Measurements from ENCODE around the gene SH3PXD2A.

SH3PXD2A gene

DNA sequence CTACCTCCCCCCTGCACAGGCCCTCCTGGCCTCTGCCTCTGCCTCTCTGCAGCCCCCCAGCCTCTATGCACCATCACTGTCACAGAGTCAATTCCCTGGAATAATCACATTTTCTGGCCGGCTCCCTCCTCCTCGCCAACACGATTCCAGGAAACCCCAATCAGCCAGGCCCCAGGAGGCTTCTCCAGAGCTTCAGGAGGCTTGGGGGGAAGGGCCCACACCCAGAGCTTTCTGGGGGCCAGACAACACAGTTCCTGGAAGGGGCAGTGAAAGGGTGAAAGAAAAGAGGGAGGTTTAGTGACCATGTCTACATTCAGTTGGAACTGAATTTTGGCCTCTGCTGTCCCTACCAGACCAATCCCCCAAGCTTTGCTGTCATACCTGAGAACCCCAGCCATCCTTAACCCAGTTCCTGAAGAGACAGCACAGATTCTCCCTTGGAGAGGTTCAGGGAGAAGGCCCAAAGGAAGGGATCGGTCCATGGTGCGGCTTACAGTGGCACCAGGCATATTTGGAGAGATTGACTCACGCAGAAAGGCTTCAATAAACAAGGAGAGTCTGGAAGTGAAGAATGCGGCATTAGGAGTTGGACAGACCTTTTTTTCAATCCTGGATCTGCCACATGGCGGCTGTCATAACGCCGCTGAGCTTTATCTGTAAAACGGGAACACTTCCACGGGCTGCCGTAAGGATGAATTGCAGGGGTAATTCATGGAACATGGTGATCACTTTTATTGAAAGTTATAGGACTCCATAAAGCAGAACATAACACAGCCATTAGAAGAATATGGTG, 272.8 kb downstream of the SH3PXD2A start:
- DNase-seq (ENCODE audit: low read depth in 2 of 2): no peak

DNA sequence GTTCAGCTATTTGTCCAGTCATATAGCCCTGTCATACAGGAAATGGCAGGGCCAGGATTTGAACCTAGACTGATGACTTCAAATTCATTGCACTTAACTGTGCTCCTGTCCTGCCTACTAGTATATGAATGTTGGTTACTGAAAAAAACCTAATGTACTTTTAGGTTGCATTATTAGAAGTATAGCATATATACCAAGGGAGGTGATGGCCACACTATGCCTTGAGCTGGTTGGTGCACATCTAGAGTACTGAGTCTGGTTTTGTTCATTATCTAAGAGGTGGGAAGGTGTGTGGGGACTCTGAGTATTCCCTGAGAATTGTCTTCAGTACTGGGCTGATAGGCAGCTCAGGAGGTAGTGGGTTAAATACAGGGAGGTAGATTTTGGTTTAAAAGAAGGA, 273.9 kb downstream of the SH3PXD2A start:
- no peak for DNase-seq (ENCODE audit: low read depth in 2 of 2)

DNA sequence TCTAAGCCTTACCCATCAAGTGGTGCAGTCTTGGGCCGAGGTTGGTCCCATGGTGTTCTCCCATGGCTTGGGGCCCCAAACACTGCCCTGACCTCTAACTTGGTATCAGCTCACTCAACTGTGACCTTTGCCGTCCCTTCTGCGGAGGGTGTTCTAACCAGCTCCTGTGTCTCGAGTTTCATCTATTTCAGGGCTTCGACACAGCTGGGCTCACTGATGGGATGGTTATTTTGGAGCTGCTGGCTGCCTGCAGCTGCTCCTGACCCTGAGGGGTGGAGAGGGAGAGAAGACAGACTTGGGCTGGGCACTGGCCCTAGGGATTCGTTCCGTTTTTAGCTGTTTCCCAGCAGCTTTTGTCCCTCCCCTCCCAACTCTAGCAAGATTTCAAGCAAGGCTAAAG, 274.9 kb downstream of the SH3PXD2A start:
- DNase-seq (ENCODE audit: low read depth in 2 of 2): no peak

DNA sequence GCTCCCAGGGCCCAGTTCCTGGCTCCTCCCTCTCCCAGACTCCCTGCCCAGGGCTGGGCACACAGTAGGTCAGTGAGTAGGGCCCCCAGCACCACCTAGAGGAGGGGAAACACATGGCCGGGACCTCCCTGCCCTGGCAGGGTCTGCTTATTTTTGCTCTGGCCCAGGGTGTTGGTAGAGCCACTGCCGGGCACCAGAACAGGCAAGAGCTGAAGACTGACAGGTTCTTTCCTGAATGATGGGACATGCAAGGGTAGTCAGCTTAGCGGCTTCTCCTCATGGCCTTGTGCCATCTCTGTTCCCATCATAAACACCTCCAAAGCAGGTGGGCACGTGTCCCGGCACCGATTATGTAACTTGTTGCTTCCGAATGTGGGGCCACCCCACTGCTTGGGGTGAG, 275.4 kb downstream of the SH3PXD2A start:
- no peak for DNase-seq (ENCODE audit: low read depth in 2 of 2)

DNA sequence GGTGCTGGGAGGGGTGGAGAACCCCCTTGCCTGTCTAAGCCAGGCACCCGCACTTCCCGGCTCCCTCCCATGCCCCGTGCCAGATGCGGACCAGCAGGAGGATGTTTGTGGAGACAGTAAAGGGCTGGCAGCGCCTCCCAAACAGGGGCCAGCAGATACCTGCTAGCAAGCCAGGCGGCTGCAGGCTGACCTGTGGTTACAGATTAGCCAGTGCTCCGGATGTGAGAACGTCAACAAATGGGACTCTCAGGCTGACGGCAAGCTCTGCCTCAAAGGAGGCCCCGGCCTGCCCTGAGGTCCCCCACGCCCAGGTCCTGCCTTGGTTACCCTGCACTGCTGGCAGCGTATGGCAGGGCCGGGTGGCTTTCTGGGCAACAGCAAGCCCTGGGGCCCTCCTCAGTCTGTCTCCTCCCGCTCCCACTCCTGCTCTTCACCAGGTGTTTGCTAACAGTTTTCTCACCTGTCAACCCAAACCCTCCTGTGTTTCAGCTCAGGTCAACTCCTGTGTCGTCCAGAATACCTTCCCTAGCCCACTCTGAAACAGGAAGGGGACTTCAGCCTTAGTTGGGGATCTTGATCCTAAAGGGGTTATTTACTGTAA, 276.5 kb downstream of the SH3PXD2A start:
- DNase-seq (ENCODE audit: low read depth in 2 of 2): no peak

DNA sequence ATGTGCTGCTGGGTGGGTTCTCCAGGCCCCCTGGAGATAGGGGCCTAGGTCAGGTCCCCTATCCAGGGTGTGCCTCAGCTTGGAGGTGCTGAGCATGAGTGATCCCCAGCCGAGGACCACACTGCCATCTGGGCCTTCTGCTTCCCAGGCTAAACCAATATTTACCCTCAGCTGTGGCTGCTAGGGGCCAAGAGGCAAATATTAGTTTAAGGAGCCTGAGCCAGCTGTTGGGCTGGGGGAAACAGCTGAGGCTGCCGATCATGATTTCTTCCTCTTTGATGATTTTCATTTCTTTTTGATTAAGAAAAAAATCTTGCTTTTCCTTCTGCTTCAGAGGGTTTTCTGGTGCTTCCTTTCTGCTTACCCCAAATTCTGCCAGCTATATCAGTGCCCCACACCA, 278.5 kb downstream of the SH3PXD2A start:
- DNase-seq (ENCODE audit: low read depth in 2 of 2): no peak

DNA sequence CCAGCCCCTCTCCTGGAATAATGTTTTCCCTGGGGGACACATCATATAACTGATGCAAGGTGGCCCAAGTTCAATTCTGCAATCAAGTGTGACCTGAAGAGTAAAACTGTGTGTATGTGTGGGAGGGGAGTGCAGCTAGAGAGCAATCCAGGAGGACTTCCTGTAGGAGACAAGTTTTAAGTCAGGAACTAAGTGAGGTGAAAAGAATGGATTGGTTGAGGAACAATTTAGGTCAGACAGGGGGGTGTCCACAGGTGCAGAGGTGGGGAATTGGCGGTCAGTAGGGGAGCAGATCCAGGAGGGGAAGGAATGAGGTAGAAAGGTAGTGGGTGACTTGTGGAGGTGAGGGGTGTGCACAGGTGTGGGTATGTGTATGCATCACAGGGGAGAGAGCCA, 279.3 kb downstream of the SH3PXD2A start:
- no peak for DNase-seq (ENCODE audit: low read depth in 2 of 2)

DNA sequence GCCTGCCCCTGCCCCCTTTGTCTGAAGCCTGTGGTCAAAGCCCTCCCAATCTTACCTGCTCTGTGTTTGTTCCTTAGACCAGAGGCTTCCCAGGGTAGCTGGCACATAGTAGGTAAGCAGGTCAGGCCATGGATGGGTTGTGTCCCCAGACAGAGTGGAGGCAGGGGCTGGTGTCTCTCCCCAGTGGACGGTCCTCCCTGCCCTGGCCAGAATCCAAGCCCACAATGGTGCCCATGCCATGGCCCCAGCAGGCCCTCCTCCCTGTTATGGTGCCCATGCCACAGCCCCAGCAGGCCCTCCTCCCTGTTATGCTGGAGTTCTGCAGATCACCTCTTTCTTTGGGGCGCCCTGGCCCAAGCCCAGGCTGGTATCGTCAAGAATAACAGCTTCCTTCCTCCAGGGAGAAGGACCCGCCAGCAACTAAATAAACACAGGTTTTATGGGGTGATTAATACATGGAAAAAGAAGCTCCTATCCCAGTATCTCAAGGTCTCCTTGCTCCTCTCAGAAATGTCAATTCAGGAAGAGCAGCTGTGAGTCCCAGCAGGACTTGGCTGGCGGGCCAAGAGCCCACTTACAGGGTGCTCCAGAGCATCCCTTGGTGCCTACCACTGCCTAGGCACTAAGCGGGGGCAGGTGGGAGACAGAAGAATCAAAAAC, 279.8 kb downstream of the SH3PXD2A start:
- DNase-seq (ENCODE audit: low read depth in 2 of 2): no peak

DNA sequence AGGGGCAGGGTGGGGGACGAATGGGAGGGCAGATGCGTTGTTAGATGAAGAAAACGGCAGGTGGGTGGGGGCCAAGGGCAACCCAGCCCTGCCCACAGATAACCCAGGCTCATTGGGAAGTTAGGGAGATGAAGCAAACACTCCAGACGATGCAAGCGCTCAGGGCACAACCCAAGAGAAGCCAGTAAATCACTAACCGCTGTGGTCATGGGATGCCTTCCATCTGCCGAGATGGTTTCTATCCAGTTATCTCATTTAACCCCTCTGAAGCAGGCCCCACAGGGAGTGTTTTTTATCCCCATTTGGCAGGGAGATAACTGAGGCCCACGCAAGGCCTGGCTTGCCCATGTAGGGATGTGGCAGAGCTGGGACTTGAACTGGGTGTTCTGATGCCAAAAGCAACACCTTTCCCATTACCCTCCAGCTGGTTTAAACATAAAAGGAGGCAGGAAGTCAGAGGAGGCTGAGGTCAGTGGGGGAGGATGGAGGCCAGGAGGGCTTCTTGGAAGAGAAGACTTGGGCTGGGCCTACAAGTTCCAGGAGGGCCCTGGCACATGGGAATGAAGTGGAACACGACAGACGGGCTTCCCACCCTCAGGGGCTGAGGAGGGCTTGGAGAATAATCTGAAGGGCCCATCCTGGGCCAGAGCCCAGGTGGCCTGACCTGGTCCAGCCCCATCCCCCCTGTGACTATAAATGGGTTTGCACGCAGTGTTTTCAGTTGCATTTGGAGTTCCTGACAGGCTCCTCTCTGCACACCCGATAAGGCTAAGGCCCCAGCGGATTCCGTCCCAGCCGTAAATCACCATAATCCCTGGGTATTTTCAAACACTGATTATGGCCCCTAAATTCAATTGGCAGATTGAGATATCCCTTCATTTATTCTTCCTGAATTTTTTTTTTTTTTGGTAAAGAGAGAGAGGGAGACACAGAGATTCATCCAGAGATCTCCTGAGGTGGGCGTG, 281.0 kb downstream of the SH3PXD2A start:
- DNase-seq (ENCODE audit: low read depth in 2 of 2): no peak

DNA sequence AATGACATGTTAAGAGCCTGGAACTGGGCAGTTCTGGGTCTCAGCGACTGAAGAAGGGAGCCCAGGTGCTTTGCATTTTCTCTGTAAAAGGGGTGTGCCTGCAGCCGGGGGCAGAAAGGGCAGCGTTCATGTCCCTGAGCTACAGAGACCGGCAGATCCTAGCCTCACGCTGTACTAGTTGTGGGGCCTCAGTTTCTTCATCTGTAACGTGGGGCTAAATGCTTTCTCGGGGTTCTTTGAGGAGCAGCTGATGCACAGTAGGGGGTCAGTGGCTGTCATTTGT, 282.2 kb downstream of the SH3PXD2A start:
- DNase-seq (ENCODE audit: low read depth in 2 of 2): no peak

DNA sequence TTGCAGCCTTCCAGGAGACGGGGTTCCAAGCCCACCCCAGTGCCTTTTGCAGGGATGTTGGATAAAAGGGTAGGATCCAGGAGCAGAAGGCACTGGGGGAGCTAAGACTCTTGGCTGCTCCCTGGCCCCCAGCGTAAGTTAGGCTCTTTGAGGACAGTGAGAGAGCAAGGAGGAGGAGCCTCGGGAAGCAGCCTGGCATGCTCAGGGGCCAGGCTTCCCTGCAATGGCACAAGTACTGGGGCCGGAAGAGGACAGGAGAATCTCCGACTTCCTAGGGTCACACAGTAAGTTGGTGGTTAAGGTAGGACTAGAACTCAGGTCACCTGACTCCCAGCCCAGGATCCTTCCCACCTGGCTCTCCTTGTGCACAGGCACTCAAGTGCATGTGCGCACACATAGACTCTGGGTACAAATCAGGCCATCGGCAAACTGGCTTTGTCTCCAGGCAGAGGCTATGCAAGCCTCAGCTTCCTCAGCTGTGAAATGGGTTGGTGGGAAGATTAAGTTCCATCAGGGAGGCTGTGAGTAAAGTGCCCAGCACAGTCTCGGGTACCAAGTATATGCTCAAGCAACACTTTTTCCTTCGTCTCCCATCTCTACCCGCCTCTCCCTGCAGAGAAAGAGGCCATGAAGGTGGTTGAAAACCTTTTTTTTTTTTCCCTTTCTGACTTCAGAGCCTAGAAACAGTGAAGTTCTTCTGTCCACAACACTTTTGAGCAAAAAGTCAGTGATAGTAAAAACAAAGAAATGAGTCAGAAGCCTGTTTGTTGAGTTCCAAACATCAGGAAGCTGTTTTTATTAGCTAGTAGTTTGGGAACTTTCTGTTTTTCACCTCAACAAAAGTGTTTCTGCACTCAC, 282.8 kb downstream of the SH3PXD2A start:
- no peak for DNase-seq (ENCODE audit: low read depth in 2 of 2)

DNA sequence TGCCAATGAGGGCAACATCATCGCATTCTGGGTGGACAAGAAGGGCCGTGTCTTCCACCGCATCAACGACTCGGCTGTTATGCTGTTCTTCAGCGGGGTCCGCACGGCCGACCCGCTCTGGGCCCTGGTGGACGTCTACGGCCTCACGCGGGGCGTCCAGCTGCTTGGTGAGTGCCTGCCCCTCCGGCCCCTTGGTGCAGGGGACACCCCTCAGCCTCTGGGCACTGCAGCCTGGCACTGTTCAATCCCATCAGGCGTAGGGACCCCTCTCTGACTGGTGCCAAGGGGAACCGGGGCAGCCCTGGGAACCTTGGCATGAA, 283.8 kb downstream of the SH3PXD2A start:
- DNase-seq (ENCODE audit: low read depth in 2 of 2): no peak

DNA sequence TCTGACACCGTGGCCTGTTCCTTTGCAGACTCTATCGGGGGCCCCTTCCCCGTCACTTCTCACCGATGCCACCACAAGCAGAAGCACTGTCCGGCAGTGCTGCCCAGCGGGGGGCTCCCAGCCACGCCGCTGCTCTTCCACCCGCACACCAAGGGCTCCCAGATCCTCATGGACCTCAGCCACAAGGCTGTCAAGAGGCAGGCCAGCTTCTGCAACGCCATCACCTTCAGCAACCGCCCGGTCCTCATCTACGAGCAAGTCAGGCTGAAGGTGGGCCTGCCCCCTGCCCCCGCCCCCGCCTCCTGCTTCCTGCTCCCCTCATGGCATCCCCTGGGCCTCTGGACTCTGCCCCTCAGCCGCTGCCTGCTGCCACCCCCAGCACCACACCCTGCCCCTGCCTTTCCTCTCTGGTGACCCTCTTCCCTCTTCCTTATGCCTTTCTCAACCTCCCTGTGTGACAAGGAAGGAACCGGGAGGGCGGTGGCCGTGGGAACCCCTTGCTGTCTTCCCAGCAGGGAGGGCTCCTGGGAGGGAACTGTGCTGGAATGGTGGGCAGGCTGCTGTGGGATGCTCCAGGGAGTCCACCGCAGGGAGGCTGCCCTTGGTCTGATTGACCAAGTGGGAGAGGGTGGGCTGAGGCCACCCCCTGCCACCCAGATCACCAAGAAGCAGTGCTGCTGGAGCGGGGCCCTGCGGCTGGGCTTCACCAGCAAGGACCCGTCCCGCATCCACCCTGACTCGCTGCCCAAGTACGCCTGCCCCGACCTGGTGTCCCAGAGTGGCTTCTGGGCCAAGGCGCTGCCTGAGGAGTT, 284.3 kb downstream of the SH3PXD2A start:
- DNase-seq (ENCODE audit: low read depth in 2 of 2): no peak

DNA sequence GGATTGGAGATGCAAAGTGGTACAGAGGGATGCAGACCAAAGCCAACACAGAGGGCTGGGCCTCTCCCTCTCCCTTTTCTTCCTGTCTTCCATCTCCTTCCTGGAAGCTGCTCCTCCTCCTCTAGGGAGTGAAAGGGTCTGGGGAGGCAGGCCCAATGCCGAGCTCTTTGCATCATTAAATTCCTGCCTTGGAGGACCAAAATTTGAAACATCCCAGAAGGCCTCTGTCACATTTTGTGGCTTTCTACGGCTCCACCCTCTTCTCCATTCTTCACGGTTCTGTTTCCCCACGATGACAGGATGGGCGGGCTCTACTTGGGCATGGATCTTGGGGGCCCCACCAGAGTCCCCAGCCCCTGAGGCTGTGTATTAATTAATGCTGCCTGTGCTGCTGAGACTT, 285.5 kb downstream of the SH3PXD2A start:
- DNase-seq (ENCODE audit: low read depth in 2 of 2): no peak

DNA sequence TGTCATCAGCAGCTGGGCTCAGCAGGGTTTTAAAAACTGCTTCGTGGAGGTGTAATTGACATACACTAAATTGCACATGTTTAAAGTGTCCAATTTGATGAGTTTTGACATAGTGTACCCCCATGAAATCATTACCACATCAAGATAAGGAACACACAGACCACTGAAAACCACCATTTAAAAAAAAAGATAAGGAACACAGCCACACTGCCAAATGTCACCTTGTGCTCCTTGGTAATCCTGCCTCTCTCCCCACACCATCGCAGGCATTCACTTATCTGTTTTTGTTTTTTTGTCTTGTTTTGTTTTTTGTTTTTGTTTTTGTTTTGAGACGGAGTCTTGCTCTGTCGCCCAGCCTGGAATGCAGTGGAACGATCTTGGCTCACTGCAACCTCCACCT, 286.9 kb downstream of the SH3PXD2A start:
- no peak for DNase-seq (ENCODE audit: low read depth in 2 of 2)

DNA sequence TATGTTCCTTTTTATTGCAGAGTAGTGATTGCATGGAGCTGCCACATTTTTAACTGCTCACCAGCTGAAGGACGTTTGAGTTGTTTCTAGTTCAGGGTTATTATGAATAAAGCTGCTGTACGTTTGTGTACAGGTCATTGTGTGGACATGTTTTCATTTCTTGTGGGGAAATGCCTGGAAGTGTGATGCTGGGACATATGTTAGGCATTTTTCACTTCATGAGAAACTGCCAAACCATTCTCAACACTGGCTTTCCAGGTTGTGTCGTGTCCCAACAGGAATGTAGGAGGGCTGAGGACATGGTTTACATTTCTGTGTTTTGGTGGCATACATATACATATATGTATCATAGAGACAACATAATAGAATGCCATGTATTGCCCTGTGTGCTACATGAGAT, 288.8 kb downstream of the SH3PXD2A start:
- DNase-seq (ENCODE audit: low read depth in 2 of 2): no peak

DNA sequence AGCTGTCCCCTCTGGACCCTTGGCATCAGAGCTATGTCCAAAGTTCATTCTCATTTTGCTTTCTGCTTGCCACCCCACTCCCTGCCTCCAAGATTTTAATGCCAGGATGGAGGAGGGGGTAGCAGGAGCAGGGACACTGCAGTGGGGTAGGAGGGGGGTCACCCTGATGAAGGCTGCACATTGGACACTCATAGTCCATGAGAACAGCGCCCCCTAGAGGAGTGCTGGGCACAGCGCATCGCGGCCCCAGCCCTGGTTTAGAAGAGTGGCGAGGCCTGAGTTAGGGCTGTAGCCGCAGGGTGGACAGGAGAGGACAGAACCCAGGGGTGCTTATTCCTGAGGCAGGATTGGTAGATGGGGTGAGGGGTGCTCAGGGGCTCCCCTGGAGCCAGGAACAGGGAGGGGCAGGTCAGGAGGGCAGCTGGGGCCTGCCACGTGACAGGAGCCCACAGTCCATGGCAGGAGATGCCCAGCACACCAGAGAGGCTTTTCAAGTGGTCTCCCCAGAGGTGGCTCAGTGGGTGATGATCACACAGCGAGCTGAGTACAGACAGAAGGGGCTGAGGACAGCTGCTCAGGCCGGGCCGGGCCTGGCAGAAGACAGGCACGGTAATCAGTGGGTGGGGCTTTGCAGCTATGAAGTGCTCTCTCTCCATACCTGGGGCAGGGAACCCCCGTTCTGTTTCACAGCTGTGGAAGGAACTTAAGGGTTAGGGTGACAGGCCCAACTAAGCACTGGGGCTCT, 290.4 kb downstream of the SH3PXD2A start:
- no peak for DNase-seq (ENCODE audit: low read depth in 2 of 2)

DNA sequence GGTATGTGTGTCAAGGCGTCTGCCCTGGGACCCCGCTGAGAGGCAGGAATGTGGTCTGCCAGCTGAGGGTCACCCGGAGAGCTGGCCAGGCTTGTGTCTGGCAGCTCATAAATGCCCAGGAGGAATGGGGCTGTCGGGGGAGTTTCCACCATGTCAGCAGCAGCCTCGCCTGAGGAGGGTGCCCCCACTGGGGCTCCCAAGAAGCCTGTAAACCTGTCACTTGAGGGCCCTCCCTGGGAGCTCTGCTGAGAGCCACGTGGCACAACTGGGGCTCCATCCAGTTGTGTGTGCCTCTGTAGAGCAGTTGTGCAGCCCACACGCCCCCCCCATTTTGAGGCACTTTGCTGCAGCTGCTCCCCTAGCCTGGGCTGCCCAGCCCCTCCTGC, 291.3 kb downstream of the SH3PXD2A start:
- DNase-seq (ENCODE audit: low read depth in 2 of 2): no peak

DNA sequence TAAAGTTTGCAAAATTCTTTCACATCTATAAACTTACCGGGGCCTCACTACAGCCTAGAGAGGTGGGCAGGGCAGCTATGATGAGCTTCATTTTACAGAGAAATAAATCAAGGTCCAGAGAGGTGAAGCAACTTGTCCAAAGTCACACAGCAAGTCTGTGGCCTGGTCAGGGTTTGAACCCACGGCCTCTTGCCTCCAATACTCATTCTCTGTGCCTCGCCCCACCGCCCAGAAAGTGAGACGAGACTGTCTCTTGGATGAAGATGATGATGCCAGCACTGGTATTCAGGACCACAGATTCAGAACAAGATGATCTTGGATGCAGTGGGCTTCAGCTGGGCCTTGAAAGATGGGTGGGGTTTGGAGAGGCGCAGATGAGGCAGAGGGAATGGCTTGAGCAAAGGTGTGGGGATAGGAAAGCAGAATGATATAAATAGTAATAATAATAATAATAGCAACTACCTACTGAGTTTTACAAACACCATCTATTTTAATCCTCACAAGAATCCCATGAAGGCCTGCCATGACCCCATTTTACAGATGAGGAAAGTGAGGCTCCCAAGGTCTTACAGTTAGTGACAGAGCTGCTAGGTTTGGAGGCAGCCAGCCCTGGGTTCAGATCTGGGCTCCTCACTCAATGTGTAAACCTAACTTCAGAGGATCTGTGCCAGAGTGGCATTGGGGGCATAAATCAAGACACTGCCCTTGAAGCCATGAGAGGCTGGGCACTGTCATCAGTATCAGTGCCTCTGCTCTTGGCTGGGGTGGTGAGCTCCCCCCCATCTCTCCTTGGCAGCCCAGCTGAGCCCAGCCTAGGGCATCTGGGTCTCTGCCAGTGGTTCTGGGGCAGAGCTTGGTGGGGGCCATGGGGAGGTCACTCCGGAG, 291.9 kb downstream of the SH3PXD2A start:
- DNase-seq (ENCODE audit: low read depth in 2 of 2): no peak
